WI38 (cell line): Measurements from ENCODE around the gene PAK1.

ENCODE experiments used
- H3K4me3 ChIP-seq: 2 replicates; pipeline ENCODE4 v1.5.1; 2011; ENCODE audit warnings: low read depth, mild to moderate bottlenecking, control low read depth, low read length
- TF ChIP-seq, protein P1 (sequence below): IDR thresholded peaks from 2 replicates; pipeline ENCODE4 v1.5.1; 2012; ENCODE audit warnings: low read depth, mild to moderate bottlenecking, control low read depth, low read length

The PAK1 gene

DNA sequence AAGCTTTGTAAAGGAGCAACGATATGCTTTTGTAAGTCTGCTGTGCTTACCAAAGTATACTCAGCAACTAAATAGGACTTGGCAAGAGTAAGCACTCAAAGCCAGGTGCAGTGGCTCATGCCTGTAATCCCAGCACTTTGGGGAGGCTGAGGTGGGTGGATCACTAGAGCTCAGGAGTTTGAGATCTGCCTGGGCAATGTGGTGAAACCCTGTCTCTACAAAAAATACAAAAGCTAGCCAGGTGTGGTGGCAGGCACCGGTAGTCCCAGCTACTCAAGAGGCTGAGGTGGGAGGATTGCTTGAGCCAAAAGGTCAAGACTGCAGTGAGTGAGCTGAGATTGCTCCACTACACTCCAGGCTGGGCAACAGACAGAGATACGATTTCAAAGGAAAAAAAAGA is 67.5 kb downstream of the PAK1 start:
- no peak overlapping the region for H3K4me3 ChIP-seq
- TF ChIP-seq, protein P1, sequence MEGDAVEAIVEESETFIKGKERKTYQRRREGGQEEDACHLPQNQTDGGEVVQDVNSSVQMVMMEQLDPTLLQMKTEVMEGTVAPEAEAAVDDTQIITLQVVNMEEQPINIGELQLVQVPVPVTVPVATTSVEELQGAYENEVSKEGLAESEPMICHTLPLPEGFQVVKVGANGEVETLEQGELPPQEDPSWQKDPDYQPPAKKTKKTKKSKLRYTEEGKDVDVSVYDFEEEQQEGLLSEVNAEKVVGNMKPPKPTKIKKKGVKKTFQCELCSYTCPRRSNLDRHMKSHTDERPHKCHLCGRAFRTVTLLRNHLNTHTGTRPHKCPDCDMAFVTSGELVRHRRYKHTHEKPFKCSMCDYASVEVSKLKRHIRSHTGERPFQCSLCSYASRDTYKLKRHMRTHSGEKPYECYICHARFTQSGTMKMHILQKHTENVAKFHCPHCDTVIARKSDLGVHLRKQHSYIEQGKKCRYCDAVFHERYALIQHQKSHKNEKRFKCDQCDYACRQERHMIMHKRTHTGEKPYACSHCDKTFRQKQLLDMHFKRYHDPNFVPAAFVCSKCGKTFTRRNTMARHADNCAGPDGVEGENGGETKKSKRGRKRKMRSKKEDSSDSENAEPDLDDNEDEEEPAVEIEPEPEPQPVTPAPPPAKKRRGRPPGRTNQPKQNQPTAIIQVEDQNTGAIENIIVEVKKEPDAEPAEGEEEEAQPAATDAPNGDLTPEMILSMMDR, result no peak

DNA sequence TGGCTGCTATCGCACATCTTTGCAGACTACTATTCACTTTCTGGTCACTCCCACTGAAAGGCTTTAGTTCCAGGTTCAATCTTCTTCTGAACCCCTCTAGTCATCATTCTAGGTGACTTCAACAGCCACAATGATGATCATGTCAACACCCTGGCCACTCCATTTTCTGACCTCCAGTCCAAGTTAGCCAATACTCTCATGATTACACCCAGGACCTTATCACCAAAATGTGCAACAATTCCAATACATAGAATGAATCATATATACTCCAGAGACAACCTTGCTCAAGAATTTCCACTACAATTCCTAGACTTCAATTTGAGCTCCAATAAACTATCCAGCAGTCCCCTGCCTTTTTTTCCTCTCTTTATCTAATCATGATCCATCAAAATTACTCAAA is 70.7 kb downstream of the PAK1 start:
- TF ChIP-seq, protein P1, result no peak
- H3K4me3 ChIP-seq, result no peak overlapping the region

DNA sequence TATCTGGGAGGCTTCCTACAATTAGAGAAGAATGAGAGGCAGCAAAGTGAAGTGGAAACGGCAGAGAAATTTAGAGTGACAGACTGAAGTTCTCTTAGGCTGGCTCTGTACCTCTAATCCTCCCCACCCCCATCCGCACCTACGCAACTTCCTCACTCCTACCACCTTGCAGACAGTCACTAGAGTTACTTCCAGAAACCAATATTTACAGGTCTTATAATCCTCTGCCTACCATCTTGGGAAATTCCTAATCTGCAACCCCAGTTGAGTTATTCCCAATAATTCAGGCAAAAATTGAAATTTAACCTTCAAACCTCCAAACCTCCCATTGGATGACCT is 71.7 kb downstream of the PAK1 start:
- no peak overlapping the region for H3K4me3 ChIP-seq
- TF ChIP-seq, protein P1, result no peak

DNA sequence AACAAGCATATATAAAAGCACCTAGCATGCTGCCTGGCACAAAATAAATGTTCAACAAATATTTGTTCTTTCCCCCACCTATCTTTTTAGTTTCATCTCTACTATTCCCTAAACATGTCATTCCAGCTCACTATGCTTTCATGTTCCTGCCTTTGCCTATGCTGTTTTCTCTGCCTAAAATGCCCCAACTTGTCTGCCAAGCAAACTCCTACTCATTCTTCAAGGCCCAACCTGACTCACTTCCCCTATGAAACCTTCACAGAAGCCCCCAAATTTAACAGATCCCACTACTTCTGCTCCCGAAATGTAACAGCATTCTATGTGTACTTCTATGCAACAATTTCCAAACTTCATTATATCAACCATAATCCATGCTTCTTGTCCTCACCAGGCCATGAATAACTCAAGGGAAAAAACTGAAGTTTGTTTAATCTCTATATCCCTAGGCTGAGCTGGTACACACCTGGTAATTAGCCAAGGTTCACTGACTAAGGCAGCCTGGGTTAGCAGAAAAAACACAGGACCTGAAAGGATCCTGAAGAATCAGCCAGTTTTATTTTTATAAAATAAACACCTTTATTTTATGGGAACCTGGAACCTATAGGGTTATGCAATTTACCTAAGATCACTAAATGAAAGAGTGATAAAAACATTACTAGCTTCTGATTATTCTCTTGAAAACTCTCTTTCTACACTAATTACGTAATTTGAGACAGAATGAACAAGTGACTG is 72.2 kb downstream of the PAK1 start:
- no peak overlapping the region for H3K4me3 ChIP-seq
- TF ChIP-seq, protein P1, result no peak

DNA sequence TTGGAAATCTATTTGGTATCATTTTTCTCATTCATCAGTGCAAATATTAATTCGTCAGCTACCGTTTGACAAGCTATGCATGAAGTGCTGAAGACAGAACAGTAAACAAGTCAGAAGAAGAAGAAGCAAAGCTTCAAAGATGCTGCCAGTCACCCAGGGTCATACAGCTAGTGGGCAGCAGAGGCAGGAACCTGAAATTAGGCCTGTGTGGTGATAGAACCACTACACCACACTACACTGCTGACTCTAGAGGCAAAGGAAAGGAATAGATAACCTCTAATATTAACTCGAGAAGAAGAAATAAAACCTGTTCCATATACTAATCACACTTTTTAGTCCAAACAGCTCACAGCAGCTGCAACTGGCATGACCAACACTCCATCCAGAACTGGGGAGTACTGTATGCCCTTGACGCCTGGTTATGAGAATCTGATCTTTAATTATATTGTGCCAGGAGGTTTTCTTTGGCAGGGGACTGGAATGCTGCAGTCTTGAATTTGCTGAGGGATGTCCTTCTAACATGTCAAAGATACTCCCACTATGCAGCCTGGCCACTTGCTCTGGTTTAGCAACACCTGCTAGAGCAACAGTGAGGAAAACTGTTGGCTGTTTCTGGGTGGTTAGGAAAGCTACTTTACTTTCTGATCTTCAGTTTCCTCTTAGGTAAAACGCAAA is 73.0 kb downstream of the PAK1 start:
- no peak overlapping the region for H3K4me3 ChIP-seq
- TF ChIP-seq, protein P1, result no peak

DNA sequence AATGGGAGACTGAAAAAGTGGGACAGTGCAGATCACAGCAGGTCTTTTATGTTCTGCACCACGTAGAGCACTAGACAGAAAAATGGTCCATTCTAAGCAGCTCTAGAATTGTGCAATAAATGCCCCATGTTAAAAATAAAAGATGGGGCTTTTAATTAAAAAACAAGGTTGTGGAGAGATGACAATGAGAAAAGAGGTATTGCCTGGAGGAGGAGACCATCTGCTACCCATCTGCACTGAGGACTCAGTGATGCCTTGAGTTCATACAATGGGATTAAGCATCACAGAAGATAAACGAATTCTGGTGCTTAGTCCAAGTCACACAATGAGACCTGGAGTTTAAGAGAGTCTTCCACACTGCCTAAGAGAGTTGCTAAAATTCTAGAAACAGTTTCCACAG is 73.6 kb downstream of the PAK1 start:
- no peak overlapping the region for H3K4me3 ChIP-seq
- TF ChIP-seq, protein P1, result no peak

DNA sequence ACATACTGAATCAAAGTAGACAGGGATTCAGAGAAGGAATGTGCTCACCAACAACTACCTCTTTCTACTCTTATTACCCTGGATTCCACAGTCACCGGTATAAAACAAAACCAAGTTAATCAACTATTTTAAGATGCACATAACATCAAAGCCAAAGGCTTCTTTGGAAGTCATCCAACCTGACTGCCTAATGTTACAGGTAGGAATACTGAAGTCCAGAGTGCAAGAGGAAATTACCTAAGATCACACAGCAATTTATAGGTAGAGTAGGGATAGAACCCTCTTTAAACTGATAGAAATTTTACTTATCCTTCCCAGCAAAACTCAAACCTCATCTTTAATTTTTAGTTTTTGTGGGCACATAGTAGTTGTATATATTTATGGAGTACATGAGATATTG is 76.3 kb downstream of the PAK1 start:
- TF ChIP-seq, protein P1, result no peak
- no peak overlapping the region for H3K4me3 ChIP-seq
